Ovary (tissue), 9 donors: Measurements from ENCODE around the gene DROSHA. TPM values are rescaled to one million over a fixed set of nuclear protein-coding genes. Genes with fewer than 3 reads are reported as not detected.

Experiments used
- DNase-seq, 5 donors: peaks; one replicate each; pipeline ENCODE4 v3.0.0-alpha.2; 2019 to 2020
- H3K27ac ChIP-seq, 2 donors: fragments of 200-600 bp; one replicate each; pipeline versions ENCODE4 v1.5.1 to v1.8.0; 2019 to 2022
- H3K27me3 ChIP-seq: fragments of 200-600 bp; one replicate; pipeline ENCODE4 v1.8.0; 2022
- H3K36me3 ChIP-seq: fragments of 200-600 bp; sonication (generic); one replicate; pipeline ENCODE4 v1.5.1; 2019
- H3K4me1 ChIP-seq: one replicate; pipeline ENCODE4 v1.8.1; 2013; ENCODE audit warnings: mild to moderate bottlenecking, moderate library complexity; ENCODE audit not compliant: insufficient read depth
- H3K4me3 ChIP-seq: fragments of 200-600 bp; sonication (generic); one replicate; pipeline ENCODE4 v1.5.1; 2017
- H3K9me3 ChIP-seq, 2 donors: fragments of 200-600 bp in 1 of 2; sonication (generic) in 1 of 2; one replicate each; pipeline versions ENCODE4 v1.5.1 to v1.8.1; 2013 to 2019; ENCODE audit warnings: mild to moderate bottlenecking in 1 of 2, moderate library complexity in 1 of 2
- CTCF ChIP-seq, 3 donors: fragments of 450-650 bp in 2 of 3; fragments of 200-600 bp in 1 of 3; IDR thresholded peaks; one replicate each; pipeline versions ENCODE4 v1.5.1 to v1.8.0; 2016 to 2022; ENCODE audit warnings: antibody characterized with exemption in 3 of 3, mild to moderate bottlenecking in 1 of 3
- EP300 ChIP-seq: sonication (generic); formaldehyde crosslinking; IDR thresholded peaks from one replicate; pipeline ENCODE4 v1.6.1; 2017; ENCODE audit warnings: antibody characterized with exemption
- POLR2A ChIP-seq: fragments of 450-650 bp; IDR thresholded peaks from one replicate; pipeline ENCODE4 v1.6.1; 2017; ENCODE audit warnings: antibody characterized with exemption, mild to moderate bottlenecking, moderate library complexity
- whole genome bisulfite sequencing, 3 donors: extraction: QIAGEN DNeasy Blood & Tissue Kit in 1 of 3; methylation state at CpG; one replicate each; pipeline versions ENCODE4 v1.1.5 to v1.1.7; 2013 to 2017; 5-methylcytosine and 5-hydroxymethylcytosine counted together
- intact Hi-C, 4 donors: fragments of 100-400 bp; cut with DNase I; formaldehyde crosslinking; loops; one replicate each; pipeline versions ENCODE4 v1.11.0 to v1.15.1; 2022 to 2023
- polyA plus RNA-seq, 2 donors: library from polyadenylated mRNA; stranded (reverse); fragments of 200-250 nt in 1 of 2; fragments of 350-450 nt in 1 of 2; fragmentation: Illumina TruSeq in 1 of 2; extraction: RNeasy Lipid Tissue Mini Kit (QIAGEN cat#74804) in 1 of 2; gene quantifications; one replicate each; pipeline ENCODE4 v1.2.3, GENCODE V29; 2013 to 2014
- total RNA-seq, 7 donors: library from RNA; depleted of rRNA in 2 of 7; stranded (reverse); fragments of >200 nt in 2 of 7; fragmentation: NEBNext Ultra II Directional in 3 of 7; extraction: Animal tissue kit (Norgen Biotek cat#: 25700) in 3 of 7; gene quantifications; one replicate each; pipeline versions ENCODE4 v1.1.0 to v1.2.4, GENCODE V29; 2016 to 2023
- donor health status: DM: no; HTN: no; CAD: no; lungs with moderate emphysema.
- donor health status: DM: no; HTN: no; CAD: no.
- donor health status: Bipolar disorder and iron deficiency.
- donor health status: DM: yes; HTN: yes; CAD: no.
- donor health status: DM: no; HTN: no; CAD: no.
- donor health status: DM: yes; HTN: yes; CAD: no.

The DROSHA gene
- total and polyA plus RNA-seq, 9 donors = 30.5 to 75.7 (median 50.3) TPM

- no peaks in the 10 kb centered on the region for H3K4me1 ChIP-seq
- WGBS, 3 donors = 94 to 96% (median 96%) methylated on average over 1 of the region's 1 CpG
- no peaks in the 10 kb centered on the region for H3K27me3 ChIP-seq
- H3K9me3 ChIP-seq = no peaks in the 10 kb centered on the region
- TF ChIP-seq CTCF (IDR thresholded peaks at IDR 0.05) (no peak), EP300 (no peak), POLR2A (no peak)
- H3K4me3 ChIP-seq = no peak overlapping the region
- intact Hi-C loops = no loop called here
- no peak overlapping the region for H3K27ac ChIP-seq
- H3K36me3 ChIP-seq = no peaks in the 10 kb centered on the region
- no peak for DNase-seq
Measured at GRCh38 chr5:31449962-31450361, 81.9 kb downstream of the DROSHA start.

GRCh38 chr5:31449174-31449573 lies 82.7 kb downstream of the DROSHA start:
- no peaks in the 10 kb centered on the region for H3K9me3 ChIP-seq
- no peak for TF ChIP-seq CTCF (IDR thresholded peaks at IDR 0.05)
- TF ChIP-seq EP300 = no peak
- no peak for TF ChIP-seq POLR2A
- 64 to 78% (median 73%) methylated on average over 7 of the region's 7 CpGs for WGBS, 3 donors
- H3K27ac ChIP-seq = no peak overlapping the region
- H3K27me3 ChIP-seq = no peaks in the 10 kb centered on the region
- no peaks in the 10 kb centered on the region for H3K36me3 ChIP-seq
- H3K4me1 ChIP-seq = no peaks in the 10 kb centered on the region
- intact Hi-C loops = no loop called here
- H3K4me3 ChIP-seq = no peak overlapping the region
- DNase-seq = no peak

- H3K4me3 ChIP-seq = no peak overlapping the region
- 66 to 76% (median 70%) methylated on average over 4 of the region's 4 CpGs for WGBS, 3 donors
- intact Hi-C loops = no loop called here
- TF ChIP-seq POLR2A (no peak), CTCF (IDR thresholded peaks at IDR 0.05) (no peak), EP300 (no peak)
- no peak overlapping the region for H3K27ac ChIP-seq
- no peaks in the 10 kb centered on the region for H3K27me3 ChIP-seq
- H3K36me3 ChIP-seq = no peaks in the 10 kb centered on the region
- H3K9me3 ChIP-seq = no peaks in the 10 kb centered on the region
- peaks cover 3% of the 10 kb centered on the region for H3K4me1 ChIP-seq
- DNase-seq = no peak
Measured at GRCh38 chr5:31445041-31445600, 86.8 kb downstream of the DROSHA start.

GRCh38 chr5:31443572-31443971 lies 88.3 kb downstream of the DROSHA start:
- WGBS, 3 donors = 98 to 99% (median 99%) methylated on average over 3 of the region's 3 CpGs
- DNase-seq = no peak
- Histone ChIP-seq H3K36me3 (no peaks in the 10 kb centered on the region), H3K9me3 (no peaks in the 10 kb centered on the region), H3K27me3 (no peaks in the 10 kb centered on the region), H3K27ac (no peak overlapping the region), H3K4me3 (no peak overlapping the region), H3K4me1 (peaks cover 3% of the 10 kb centered on the region)
- intact Hi-C loops = no loop called here
- TF ChIP-seq POLR2A (no peak), EP300 (no peak), CTCF (IDR thresholded peaks at IDR 0.05) (no peak)
